ENCODE data around the gene SLC6A13. TPM values are rescaled to one million over a fixed set of nuclear protein-coding genes. Genes with fewer than 3 reads are reported as not detected.

SLC6A13 gene
- total RNA-seq, 6 experiments from 2014 or later: 2.0 to 70.6 (median 14.4) TPM

DNA sequence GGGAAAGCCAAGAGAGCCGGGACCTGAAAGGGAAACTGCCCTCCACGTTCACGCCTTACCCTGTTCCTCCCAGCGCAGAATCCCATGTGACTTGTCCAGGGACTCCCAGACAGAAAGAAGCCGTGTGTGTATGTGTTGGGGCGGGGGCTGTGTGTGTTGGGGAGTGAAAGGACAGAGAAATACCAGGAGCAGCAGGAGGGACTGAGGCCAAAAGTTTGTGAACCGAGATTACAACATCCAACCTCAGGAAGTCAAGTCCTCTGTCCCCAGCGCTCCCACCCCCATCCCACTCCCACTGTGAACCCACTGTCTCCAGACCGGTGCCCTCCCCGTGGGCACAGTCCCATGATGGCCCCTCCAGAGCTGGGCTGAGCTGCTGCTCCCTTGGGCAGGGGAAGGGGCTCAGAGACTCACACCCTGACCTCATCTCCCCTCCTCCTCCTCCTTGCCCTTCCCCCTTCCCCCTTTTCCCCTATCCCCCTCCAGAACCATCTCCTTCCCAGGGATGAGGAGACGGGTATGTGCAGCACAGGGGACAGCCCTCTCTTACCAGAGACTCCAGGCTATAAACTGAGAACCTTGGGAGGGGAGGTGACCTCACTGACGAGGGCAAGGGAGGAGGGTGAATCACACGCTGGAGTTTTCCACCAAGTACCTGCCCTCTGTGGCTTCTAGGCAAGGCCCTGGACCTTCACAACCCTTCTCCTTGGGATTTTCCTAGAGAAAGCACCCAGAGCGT, 48.5 kb downstream of the SLC6A13 start, which contains the start of gene SLC6A12:
Gene SLC6A12, minus strand, starts transcription at position 155 of the 739 bp plus-strand sequence. CDS start 4,171 bp downstream, outside the sequence.
- no peak for TF ChIP-seq POLR2A (IDR thresholded peaks at IDR 0.05)
- TF ChIP-seq, protein P1, sequence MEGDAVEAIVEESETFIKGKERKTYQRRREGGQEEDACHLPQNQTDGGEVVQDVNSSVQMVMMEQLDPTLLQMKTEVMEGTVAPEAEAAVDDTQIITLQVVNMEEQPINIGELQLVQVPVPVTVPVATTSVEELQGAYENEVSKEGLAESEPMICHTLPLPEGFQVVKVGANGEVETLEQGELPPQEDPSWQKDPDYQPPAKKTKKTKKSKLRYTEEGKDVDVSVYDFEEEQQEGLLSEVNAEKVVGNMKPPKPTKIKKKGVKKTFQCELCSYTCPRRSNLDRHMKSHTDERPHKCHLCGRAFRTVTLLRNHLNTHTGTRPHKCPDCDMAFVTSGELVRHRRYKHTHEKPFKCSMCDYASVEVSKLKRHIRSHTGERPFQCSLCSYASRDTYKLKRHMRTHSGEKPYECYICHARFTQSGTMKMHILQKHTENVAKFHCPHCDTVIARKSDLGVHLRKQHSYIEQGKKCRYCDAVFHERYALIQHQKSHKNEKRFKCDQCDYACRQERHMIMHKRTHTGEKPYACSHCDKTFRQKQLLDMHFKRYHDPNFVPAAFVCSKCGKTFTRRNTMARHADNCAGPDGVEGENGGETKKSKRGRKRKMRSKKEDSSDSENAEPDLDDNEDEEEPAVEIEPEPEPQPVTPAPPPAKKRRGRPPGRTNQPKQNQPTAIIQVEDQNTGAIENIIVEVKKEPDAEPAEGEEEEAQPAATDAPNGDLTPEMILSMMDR (IDR thresholded peaks at IDR 0.05): no peak
- peaks cover 0 to 8% (median under 1%) of the 10 kb centered on the region in 4 donors for H3K36me3 ChIP-seq
- peaks cover 0 to 37% (median 18%) of the 10 kb centered on the region in 4 donors for H3K4me1 ChIP-seq
- no peaks in the 10 kb centered on the region for H3K9me3 ChIP-seq
- ATAC-seq (peak; percentile 38 to 54 (median 42)), DNase-seq (peak; percentile 50 to 80 (median 79))
- 20% methylated on average over 7 of the region's 14 CpGs for WGBS (ENCODE audit: insufficient coverage, low coverage, low lambda C conversion rate, missing lambda C conversion rate)
- intact Hi-C loops (cut with DNase I): no loop called here
- peak within 1 kb of the TSS; percentile 32 to 68 (median 52) for H3K4me3 ChIP-seq
- H3K27ac ChIP-seq: peak within 1 kb of the TSS; percentile 57 to 95 (median 85)
- no peaks in the 10 kb centered on the region for H3K27me3 ChIP-seq

DNA sequence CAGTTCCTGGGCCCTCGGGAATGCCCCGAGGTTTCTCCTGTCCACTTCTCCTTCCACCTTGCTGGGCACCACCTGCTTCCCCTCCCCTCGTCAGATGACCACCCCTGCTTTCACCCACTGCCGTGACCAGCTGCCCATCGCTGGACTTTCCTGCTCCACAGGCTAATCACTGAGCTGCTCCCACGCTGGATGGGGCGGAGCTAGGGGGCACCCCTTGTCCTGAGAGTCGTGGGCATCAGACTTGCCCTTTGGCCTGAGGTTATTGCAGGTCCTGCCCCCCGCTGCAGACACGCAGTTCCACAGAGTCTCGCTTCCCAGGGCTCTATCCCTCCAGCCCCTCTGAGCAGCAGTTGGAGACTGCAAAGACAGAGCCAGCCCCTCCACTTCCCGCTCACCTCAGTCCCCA, 49.1 kb downstream of the SLC6A13 start:
- Histone ChIP-seq H3K27me3 (no peaks in the 10 kb centered on the region), H3K4me1 (peaks cover 0 to 44% (median 19%) of the 10 kb centered on the region in 4 donors), H3K4me3 (peak overlapping the region; percentile 32 to 68 (median 52)), H3K27ac (peak overlapping the region in 2 of 3 donors; percentile 85 to 95), H3K36me3 (peaks cover 0 to 10% (median 0%) of the 10 kb centered on the region in 4 donors), H3K9me3 (no peaks in the 10 kb centered on the region)
- WGBS (ENCODE audit: insufficient coverage, low coverage, low lambda C conversion rate, missing lambda C conversion rate): 20% methylated on average over 12 of the region's 12 CpGs
- intact Hi-C loops (cut with DNase I): no loop called here
- ATAC-seq (peak; percentile 10 to 51 (median 32)), DNase-seq (peak; percentile 40 to 82 (median 79))
- TF ChIP-seq POLR2A (IDR thresholded peaks at IDR 0.05): no peak
- TF ChIP-seq, protein P1 (IDR thresholded peaks at IDR 0.05): no peak

DNA sequence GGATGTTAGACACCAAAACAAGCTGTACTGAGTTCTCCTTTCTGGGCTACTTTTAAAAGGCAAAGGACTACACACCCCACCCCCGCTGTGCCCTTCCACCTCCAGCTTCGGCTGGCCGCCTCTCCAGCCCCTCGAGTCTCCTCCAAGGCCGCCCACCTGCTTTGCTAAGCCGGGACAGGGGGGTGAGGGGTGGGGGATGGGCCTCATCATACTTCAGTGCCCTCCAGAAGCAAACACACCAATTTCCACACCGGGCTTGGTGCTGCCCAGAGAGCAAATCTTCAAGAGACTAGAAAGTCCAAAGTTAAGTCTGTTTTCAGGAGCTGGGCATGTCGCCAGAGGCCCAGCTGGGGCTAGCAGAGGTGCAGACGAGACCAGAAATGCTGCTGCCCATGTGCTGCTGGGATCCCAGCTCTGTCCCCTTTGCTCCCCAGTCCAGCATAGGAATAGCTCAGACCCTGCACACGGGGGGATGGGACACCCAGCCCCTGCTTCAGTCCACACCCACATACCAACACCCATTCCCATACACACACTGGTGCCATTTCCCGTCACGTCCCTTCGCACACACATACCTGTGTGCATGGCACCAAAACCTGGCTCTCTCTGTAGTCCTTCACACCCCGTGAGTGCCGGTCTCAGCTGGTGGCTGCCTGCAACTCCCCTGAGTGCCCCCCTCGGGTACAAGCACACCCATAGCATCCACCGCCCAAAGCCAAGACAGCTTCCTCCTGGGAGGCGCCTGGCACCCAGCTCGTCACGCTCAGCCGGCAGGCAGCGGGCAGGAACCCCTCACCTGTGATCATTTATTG, 49.7 kb downstream of the SLC6A13 start:
- peaks cover 0 to 48% (median 19%) of the 10 kb centered on the region in 4 donors for H3K4me1 ChIP-seq
- H3K27ac ChIP-seq: peak overlapping the region; percentile 57 to 95 (median 85)
- DNase-seq: peak; percentile 73 to 91 (median 89)
- intact Hi-C loops (cut with DNase I): no loop called here
- peak; percentile 21 to 56 (median 42) for ATAC-seq
- 13% methylated on average over 3 of the region's 22 CpGs for WGBS (ENCODE audit: insufficient coverage, low coverage, low lambda C conversion rate, missing lambda C conversion rate)
- peak overlapping the region; percentile 32 to 68 (median 52) for H3K4me3 ChIP-seq
- no peaks in the 10 kb centered on the region for H3K9me3 ChIP-seq
- H3K36me3 ChIP-seq: peaks cover 0 to 14% (median 0%) of the 10 kb centered on the region in 4 donors
- H3K27me3 ChIP-seq: no peaks in the 10 kb centered on the region
- no peak for TF ChIP-seq POLR2A (IDR thresholded peaks at IDR 0.05)
- TF ChIP-seq, protein P1 (IDR thresholded peaks at IDR 0.05): no peak

DNA sequence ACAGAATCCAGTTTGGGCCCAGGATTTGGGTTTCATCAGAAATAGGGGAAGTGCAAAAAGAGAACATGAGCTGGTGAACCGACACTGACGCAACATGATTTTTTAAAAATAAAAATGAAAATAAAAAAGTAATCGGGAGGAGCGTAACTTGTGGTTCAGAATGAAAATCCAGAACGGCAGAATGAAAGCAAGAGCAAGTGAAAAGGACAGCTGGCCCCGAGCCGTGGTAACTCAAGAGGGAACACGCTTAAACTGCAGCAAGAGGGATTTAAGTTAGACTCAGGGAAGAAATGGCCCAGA, 50.3 kb downstream of the SLC6A13 start:
- Histone ChIP-seq H3K27ac (peak overlapping the region; percentile 57 to 95 (median 85)), H3K9me3 (no peaks in the 10 kb centered on the region), H3K36me3 (peaks cover 0 to 17% (median 0%) of the 10 kb centered on the region in 4 donors), H3K4me1 (peaks cover 0 to 48% (median 19%) of the 10 kb centered on the region in 4 donors), H3K27me3 (no peaks in the 10 kb centered on the region), H3K4me3 (peak overlapping the region; percentile 32 to 68 (median 52))
- ATAC-seq (no peak), DNase-seq (no peak)
- WGBS (ENCODE audit: insufficient coverage, low coverage, low lambda C conversion rate, missing lambda C conversion rate): 25% methylated on average over 8 of the region's 8 CpGs
- intact Hi-C loops (cut with DNase I): no loop called here
- no peak for TF ChIP-seq POLR2A (IDR thresholded peaks at IDR 0.05)
- TF ChIP-seq, protein P1 (IDR thresholded peaks at IDR 0.05): no peak

All from right lobe of liver (tissue), 6 donors.